RKO (cell line): ENCODE data around the gene KPNA3.

Source experiments
- DNase-seq: peaks from one replicate; pipeline ENCODE4 v3.0.0-alpha.2; 2016; ENCODE audit warnings: low spot score

The KPNA3 gene

GRCh38 chr13:49678191-49678914 lies 114.1 kb downstream of the KPNA3 start:
- DNase-seq = no peak

- no peak for DNase-seq
Observed at GRCh38 chr13:49676581-49677298, 115.7 kb downstream of the KPNA3 start.

- no peak for DNase-seq
Observed at GRCh38 chr13:49670828-49671227, 121.7 kb downstream of the KPNA3 start.

- peak; percentile 87 for DNase-seq
Observed at GRCh38 chr13:49669735-49670309, 122.7 kb downstream of the KPNA3 start.

GRCh38 chr13:49667773-49668172 lies 124.7 kb downstream of the KPNA3 start:
- no peak for DNase-seq

- DNase-seq = no peak
Observed at GRCh38 chr13:49664606-49665005, 127.9 kb downstream of the KPNA3 start.

GRCh38 chr13:49657241-49657641 lies 135.2 kb downstream of the KPNA3 start:
- DNase-seq = no peak

- DNase-seq = peak; percentile 12
Observed at GRCh38 chr13:49655906-49656305, 136.6 kb downstream of the KPNA3 start.

GRCh38 chr13:49654011-49654410 lies 138.5 kb downstream of the KPNA3 start:
- no peak for DNase-seq

- DNase-seq = no peak
Observed at GRCh38 chr13:49653478-49653877, 139.0 kb downstream of the KPNA3 start.

GRCh38 chr13:49652355-49653305 lies 139.9 kb downstream of the KPNA3 start:
- DNase-seq = peak; percentile 73

GRCh38 chr13:49651570-49652354 lies 140.7 kb downstream of the KPNA3 start:
- DNase-seq = no peak

- no peak for DNase-seq
Observed at GRCh38 chr13:49649963-49650312, 142.5 kb downstream of the KPNA3 start.
